H9 (cell line): ENCODE results near the gene TMA7B. TPM values are rescaled to one million over a fixed set of nuclear protein-coding genes. Genes with fewer than 3 reads are reported as not detected.
A peak's percentile ranks its signal among the peaks of the same experiment; 100 is the strongest.

Experiments used
- DNase-seq: peaks from one replicate; pipeline ENCODE4 v3.0.0-alpha.2; 2017
- H2AFZ ChIP-seq: one replicate; pipeline ENCODE4 v1.6.1; 2013; ENCODE audit warnings: mild to moderate bottlenecking, low read length, control low read depth, moderate library complexity
- H2AK5ac ChIP-seq: 2 replicates; pipeline ENCODE4 v1.6.1; 2013; ENCODE audit warnings: low read length, control low read depth, mixed read lengths; ENCODE audit not compliant: insufficient read length
- H2BK120ac ChIP-seq: one replicate; pipeline ENCODE4 v1.6.1; 2013; ENCODE audit warnings: low read depth, mild to moderate bottlenecking, low read length, control low read depth, inconsistent platforms; ENCODE audit not compliant: poor library complexity, severe bottlenecking
- H2BK12ac ChIP-seq: 2 replicates; pipeline ENCODE4 v1.6.1; 2013; ENCODE audit warnings: low read length, control low read depth, mixed read lengths, low read depth; ENCODE audit not compliant: insufficient read length
- H2BK15ac ChIP-seq: 2 replicates; pipeline ENCODE4 v1.6.1; 2013; ENCODE audit warnings: low read depth, low read length, control low read depth
- H2BK20ac ChIP-seq: one replicate; pipeline ENCODE4 v1.6.1; 2013; ENCODE audit warnings: low read depth, mild to moderate bottlenecking, low read length, control low read depth, inconsistent platforms; ENCODE audit not compliant: poor library complexity, severe bottlenecking
- H2BK5ac ChIP-seq: 2 replicates; pipeline ENCODE4 v1.6.1; 2013; ENCODE audit warnings: low read length, control low read depth, mixed read lengths; ENCODE audit not compliant: insufficient read length
- H3K14ac ChIP-seq: 2 replicates; pipeline ENCODE4 v1.6.1; 2013; ENCODE audit warnings: low read length, control low read depth; ENCODE audit not compliant: insufficient read depth
- H3K18ac ChIP-seq: 2 replicates; pipeline ENCODE4 v1.6.1; 2013; ENCODE audit warnings: low read depth, mild to moderate bottlenecking, mixed read lengths, low read length, control low read depth; ENCODE audit not compliant: insufficient read length
- H3K23ac ChIP-seq: 2 replicates; pipeline ENCODE4 v1.6.1; 2013; ENCODE audit warnings: low read length, control low read depth, mixed read lengths, low read depth; ENCODE audit not compliant: insufficient read length
- H3K23me2 ChIP-seq: 2 replicates; pipeline ENCODE4 v1.6.1; 2013; ENCODE audit warnings: low read depth, mild to moderate bottlenecking, mixed read lengths, low read length, control low read depth; ENCODE audit not compliant: insufficient read length, poor library complexity, severe bottlenecking
- H3K27ac ChIP-seq: 2 replicates; pipeline ENCODE4 v1.5.1; 2013; ENCODE audit warnings: low read length, control low read depth, mixed read lengths, low read depth; ENCODE audit not compliant: insufficient read length
- H3K27me3 ChIP-seq: 2 replicates; pipeline ENCODE4 v1.6.1; 2013; ENCODE audit warnings: low read length, control low read depth, inconsistent platforms; ENCODE audit not compliant: insufficient read depth
- H3K4ac ChIP-seq: 2 replicates; pipeline ENCODE4 v1.6.1; 2013; ENCODE audit warnings: low read depth, mild to moderate bottlenecking, control low read depth, inconsistent platforms, low read length, moderate library complexity
- H3K4me1 ChIP-seq: 2 replicates; pipeline ENCODE4 v1.6.1; 2013; ENCODE audit warnings: low read length, control low read depth, inconsistent platforms; ENCODE audit not compliant: insufficient read depth
- H3K4me2 ChIP-seq: 2 replicates; pipeline ENCODE4 v1.6.1; 2013; ENCODE audit warnings: low read length, control low read depth, mixed read lengths; ENCODE audit not compliant: insufficient read length, insufficient read depth
- H3K56ac ChIP-seq: 2 replicates; pipeline ENCODE4 v1.6.1; 2013; ENCODE audit warnings: low read depth, mild to moderate bottlenecking, mixed read lengths, low read length, control low read depth; ENCODE audit not compliant: insufficient read length
- H3K79me1 ChIP-seq: 2 replicates; pipeline ENCODE4 v1.6.1; 2013; ENCODE audit warnings: low read depth, mild to moderate bottlenecking, moderate library complexity, low read length, control low read depth, inconsistent platforms; ENCODE audit not compliant: insufficient read depth, poor library complexity, severe bottlenecking
- H3K79me2 ChIP-seq: 2 replicates; pipeline ENCODE4 v1.6.1; 2013; ENCODE audit warnings: low read length, control low read depth, inconsistent platforms; ENCODE audit not compliant: insufficient read depth
- H3K9ac ChIP-seq: 2 replicates; pipeline ENCODE4 v1.6.1; 2013; ENCODE audit warnings: low read length, control low read depth, mixed read lengths; ENCODE audit not compliant: insufficient read length; ENCODE audit errors: extremely low read depth
- H3K9me3 ChIP-seq: one replicate; pipeline ENCODE4 v1.6.1; 2013; ENCODE audit warnings: low read depth, low read length, inconsistent platforms; ENCODE audit not compliant: control insufficient read depth
- H3T11ph ChIP-seq: one replicate; pipeline ENCODE4 v1.6.1; 2013; ENCODE audit warnings: mild to moderate bottlenecking, low read length, control low read depth, inconsistent platforms
- H4K20me1 ChIP-seq: one replicate; pipeline ENCODE4 v1.6.1; 2013; ENCODE audit not compliant: control insufficient read depth, insufficient read length, insufficient read depth
- H4K5ac ChIP-seq: 2 replicates; pipeline ENCODE4 v1.6.1; 2013; ENCODE audit warnings: low read depth, mild to moderate bottlenecking, mixed read lengths, low read length, control low read depth; ENCODE audit not compliant: insufficient read length
- H4K8ac ChIP-seq: replicated peaks from 2 replicates; pipeline ENCODE4 v1.6.1; 2013; ENCODE audit warnings: low read length, control low read depth, mixed read lengths, low read depth; ENCODE audit not compliant: insufficient read length
- H4K91ac ChIP-seq: 2 replicates; pipeline ENCODE4 v1.6.1; 2013; ENCODE audit warnings: low read depth, mild to moderate bottlenecking, moderate library complexity, mixed read lengths, low read length, control low read depth; ENCODE audit not compliant: insufficient read length
- H3K27ac Mint-ChIP-seq, 3 experiments: 2 replicates in 2 of 3; 3 replicates in 1 of 3; pipeline ENCODE4 v1.8.0; 2020 to 2021; ENCODE audit warnings: mixed read lengths in 3 of 3, mild to moderate bottlenecking in 1 of 3, moderate library complexity in 1 of 3
- H3K27me3 Mint-ChIP-seq: 2 replicates; pipeline ENCODE4 v1.8.0; 2021; ENCODE audit warnings: low read depth, mild to moderate bottlenecking, moderate library complexity, mixed read lengths
- H3K36me3 Mint-ChIP-seq, 3 experiments: 2 replicates in 2 of 3; 3 replicates in 1 of 3; pipeline ENCODE4 v1.8.0; 2020 to 2021; ENCODE audit warnings: low read depth in 3 of 3, mixed read lengths in 3 of 3; ENCODE audit not compliant: insufficient read depth in 1 of 3
- H3K4me1 Mint-ChIP-seq, 2 experiments: 2 replicates each; pipeline ENCODE4 v1.8.0; 2020; ENCODE audit warnings: mixed read lengths in 2 of 2
- H3K4me3 Mint-ChIP-seq, 2 experiments: 2 replicates in 1 of 2; 3 replicates in 1 of 2; pipeline ENCODE4 v1.8.0; 2020 to 2021; ENCODE audit warnings: mild to moderate bottlenecking in 2 of 2, mixed read lengths in 2 of 2, moderate library complexity in 1 of 2
- H3K9me3 Mint-ChIP-seq, 2 experiments: 2 replicates in 1 of 2; 3 replicates in 1 of 2; pipeline ENCODE4 v1.8.0; 2020; ENCODE audit warnings: mild to moderate bottlenecking in 2 of 2, mixed read lengths in 2 of 2, moderate library complexity in 1 of 2
- CTCF ChIP-seq: fragments of 200-600 bp; sonication (generic); conservative IDR thresholded peaks from 3 replicates; pipeline ENCODE4 v1.8.0; 2021; ENCODE audit warnings: antibody characterized with exemption, mild to moderate bottlenecking
- WGBS: extraction: QIAGEN DNeasy Blood & Tissue Kit; methylation state at CpG from one replicate; pipeline ENCODE4 v1.1.7; 2013; ENCODE audit warnings: missing lambda C conversion rate, low lambda C conversion rate, mixed read lengths; ENCODE audit not compliant: insufficient read length; ENCODE audit errors: extremely low coverage; 5-methylcytosine and 5-hydroxymethylcytosine counted together
- total RNA-seq: library from RNA; stranded (reverse); gene quantifications from 2 replicates; pipeline ENCODE4 v1.2.1, GENCODE V29; 2021

TMA7B gene
- total RNA-seq, 1 experiment from 2014 or later = not detected

DNA sequence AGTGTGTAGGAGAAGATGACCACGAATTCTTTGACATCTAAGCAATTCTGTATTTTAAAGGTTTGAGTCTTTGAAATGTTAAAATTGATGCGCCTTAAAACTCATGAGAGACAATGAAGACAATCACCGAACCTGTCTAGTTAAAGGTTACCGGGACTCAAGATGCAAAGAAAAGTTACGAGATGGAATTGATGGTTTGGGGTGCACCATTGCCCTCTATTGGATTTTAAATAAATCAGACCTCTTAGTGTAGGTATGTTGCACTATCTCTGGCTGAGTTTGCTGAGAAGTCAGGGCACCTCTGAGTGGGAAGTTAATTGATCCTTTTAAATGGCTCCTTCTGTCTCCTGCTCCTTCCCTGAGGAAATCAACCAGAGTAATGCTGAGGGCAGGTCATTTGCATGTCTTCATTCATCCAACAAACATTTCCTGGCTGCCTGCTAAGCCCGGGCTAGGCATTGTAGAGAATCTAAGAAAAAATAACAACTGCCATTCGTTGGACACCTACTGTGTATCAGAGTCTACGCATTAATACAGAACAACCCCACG lies 19.4 kb upstream of the TMA7B start:
- Histone ChIP-seq H2BK20ac (no peak overlapping the region), H4K91ac (no peak overlapping the region), H3K9ac (no peak overlapping the region), H2BK12ac (no peak overlapping the region), H3K27me3 (no peaks in the 10 kb centered on the region), H3K79me1 (no peaks in the 10 kb centered on the region), H2BK15ac (no peak overlapping the region), H2BK120ac (no peak overlapping the region), H3K14ac (no peak overlapping the region), H2AFZ (no peak overlapping the region), H3K79me2 (no peaks in the 10 kb centered on the region), H3K23me2 (no peaks in the 10 kb centered on the region), H3K56ac (no peak overlapping the region), H3K4ac (no peak overlapping the region), H3K23ac (no peak overlapping the region), H3K18ac (no peak overlapping the region), H2BK5ac (no peak overlapping the region), H3K27ac (no peak overlapping the region), H3T11ph (no peak overlapping the region), H3K4me2 (peak overlapping the region; percentile 12), H4K8ac (no peak overlapping the region), H4K5ac (no peak overlapping the region), H2AK5ac (no peak overlapping the region), H4K20me1 (no peaks in the 10 kb centered on the region), H3K4me1 (peaks cover 13% of the 10 kb centered on the region), H3K9me3 (no peaks in the 10 kb centered on the region)
- no peaks in the 10 kb centered on the region for H3K9me3 Mint-ChIP-seq
- no peaks in the 10 kb centered on the region for H3K36me3 Mint-ChIP-seq
- peak overlapping the region in 1 of 2 experiments; percentile 20; a peak in 2 of 5 replicates for H3K4me3 Mint-ChIP-seq
- no peak for TF ChIP-seq CTCF
- no peaks in the 10 kb centered on the region for H3K27me3 Mint-ChIP-seq
- WGBS = no CpG with 5 or more reads among the region's 9 CpGs
- peaks cover 46 to 67% of the 10 kb centered on the region in 2 experiments for H3K4me1 Mint-ChIP-seq
- peak overlapping the region in 2 of 3 experiments; percentile 63 to 74; a peak in 3 of 7 replicates for H3K27ac Mint-ChIP-seq
- no peak for DNase-seq
